GM23338 (cell line): Measurements from ENCODE around the gene REG1B. TPM values are rescaled to one million over a fixed set of nuclear protein-coding genes. Genes with fewer than 3 reads are reported as not detected.

ENCODE experiments used
- ATAC-seq: fragments of 200-7000 bp; cut with Tn5 transposase; 3 replicates; pipeline ENCODE4 v1.9.1; 2020
- DNase-seq: peaks from one replicate; pipeline ENCODE4 v3.0.0-alpha.2; 2015; ENCODE audit warnings: low spot score
- H2AFZ ChIP-seq: fragments of 200-600 bp; sonication (generic); 2 replicates; pipeline ENCODE4 v1.8.0; 2016; ENCODE audit warnings: antibody characterized with exemption, mild to moderate bottlenecking, moderate library complexity
- H3F3A ChIP-seq: fragments of 200-600 bp; sonication (generic); replicated peaks from 2 replicates; pipeline ENCODE4 v1.8.0; 2017; ENCODE audit warnings: antibody characterized with exemption, mixed run types, low read depth
- H3K27ac ChIP-seq: fragments of 200-600 bp; sonication (generic); 2 replicates; pipeline ENCODE4 v1.6.1; 2016; ENCODE audit warnings: low read depth
- H3K27me3 ChIP-seq: fragments of 200-600 bp; sonication (generic); 2 replicates; pipeline ENCODE4 v1.8.0; 2016; ENCODE audit warnings: mild to moderate bottlenecking, mixed run types, moderate library complexity; ENCODE audit not compliant: insufficient read depth
- H3K36me3 ChIP-seq: fragments of 200-600 bp; sonication (generic); 2 replicates; pipeline ENCODE4 v1.8.0; 2016; ENCODE audit warnings: mild to moderate bottlenecking; ENCODE audit not compliant: insufficient read depth
- H3K4me1 ChIP-seq: fragments of 200-600 bp; sonication (generic); 2 replicates; pipeline ENCODE4 v1.8.0; 2016; ENCODE audit warnings: mild to moderate bottlenecking, moderate library complexity; ENCODE audit not compliant: insufficient read depth
- H3K4me2 ChIP-seq: fragments of 200-600 bp; sonication (generic); 2 replicates; pipeline ENCODE4 v1.7.1; 2017; ENCODE audit warnings: mixed run types
- H3K4me3 ChIP-seq: fragments of 200-600 bp; sonication (generic); 2 replicates; pipeline ENCODE4 v1.6.1; 2016; ENCODE audit warnings: mixed run types
- H3K79me2 ChIP-seq: fragments of 200-600 bp; sonication (generic); replicated peaks from 2 replicates; pipeline ENCODE4 v1.8.0; 2017; ENCODE audit warnings: mild to moderate bottlenecking; ENCODE audit not compliant: insufficient read depth
- H3K9me2 ChIP-seq: fragments of 200-600 bp; sonication (generic); 2 replicates; pipeline ENCODE4 v1.8.0; 2017; ENCODE audit not compliant: insufficient read depth
- H4K20me1 ChIP-seq: fragments of 200-600 bp; sonication (generic); replicated peaks from 2 replicates; pipeline ENCODE4 v1.8.0; 2017; ENCODE audit warnings: mild to moderate bottlenecking; ENCODE audit not compliant: insufficient read depth
- H3K27ac Mint-ChIP-seq: 2 replicates; pipeline ENCODE4 v1.8.0; 2020; ENCODE audit warnings: inconsistent platforms, mild to moderate bottlenecking, moderate library complexity, mixed read lengths
- H3K27me3 Mint-ChIP-seq: 3 replicates; pipeline ENCODE4 v1.8.0; 2022; ENCODE audit warnings: low read depth, mild to moderate bottlenecking, moderate library complexity, mixed read lengths, inconsistent platforms; ENCODE audit not compliant: insufficient read depth, poor library complexity
- H3K36me3 Mint-ChIP-seq: 3 replicates; pipeline ENCODE4 v1.8.0; 2021; ENCODE audit warnings: low read depth, mild to moderate bottlenecking, inconsistent platforms, moderate library complexity, mixed read lengths
- H3K4me1 Mint-ChIP-seq: 3 replicates; pipeline ENCODE4 v1.8.0; 2020; ENCODE audit warnings: mild to moderate bottlenecking, inconsistent platforms, mixed read lengths
- H3K4me3 Mint-ChIP-seq: 3 replicates; pipeline ENCODE4 v1.8.0; 2021; ENCODE audit warnings: moderate library complexity, mild to moderate bottlenecking, inconsistent platforms, mixed read lengths
- H3K9me3 Mint-ChIP-seq: 3 replicates; pipeline ENCODE4 v1.8.0; 2020; ENCODE audit warnings: moderate library complexity, mild to moderate bottlenecking, inconsistent platforms, mixed read lengths
- CTCF ChIP-seq, 2 experiments: fragments of 200-600 bp in 1 of 2; sonication (generic) in 1 of 2; conservative IDR thresholded peaks; 2 replicates each; pipeline versions ENCODE4 v1.5.1 to v1.6.1; 2016 to 2017; ENCODE audit warnings: antibody characterized with exemption in 2 of 2, low read depth in 2 of 2, mild to moderate bottlenecking in 2 of 2, moderate library complexity in 1 of 2
- ETS1 ChIP-seq: IDR thresholded peaks from 2 replicates; pipeline ENCODE4 v1.6.1; 2016; ENCODE audit warnings: antibody characterized with exemption
- EZH2phosphoT487 ChIP-seq: fragments of 200-600 bp; sonication (generic); IDR thresholded peaks from one replicate; pipeline ENCODE4 v1.8.1; 2018; ENCODE audit warnings: antibody characterized with exemption; ENCODE audit not compliant: unreplicated experiment
- ZNF114 ChIP-seq: fragments of 250-450 bp; sonication (Bioruptor Pico); IDR thresholded peaks from 2 replicates; pipeline ENCODE4 v1.5.0; 2020; ENCODE audit warnings: mild to moderate bottlenecking, moderate library complexity
- ZNF331 ChIP-seq: fragments of 250-450 bp; sonication (Bioruptor Pico); IDR thresholded peaks from 2 replicates; pipeline ENCODE4 v1.5.0; 2020; ENCODE audit warnings: low read depth, mild to moderate bottlenecking, moderate library complexity
- ZNF462 ChIP-seq: fragments of 250-450 bp; sonication (Bioruptor Pico); IDR thresholded peaks from 2 replicates; pipeline ENCODE4 v1.5.0; 2020; ENCODE audit warnings: mild to moderate bottlenecking, moderate library complexity
- polyA plus RNA-seq: library from polyadenylated mRNA; unstranded; fragments of >200 nt; fragmentation: Nextera tagmentation; extraction: Ambion mirVana; gene quantifications from 2 replicates; pipeline ENCODE4 v1.2.1, GENCODE V29; 2016
- total RNA-seq: library from RNA; depleted of rRNA; stranded (reverse); fragments of >200 nt; shearing (Covaris generic); gene quantifications from 2 replicates; pipeline ENCODE4 v1.2.3, GENCODE V29; 2014

Gene REG1B
- total and polyA plus RNA-seq, 2 experiments from 2014 or later = not detected

- TF ChIP-seq ZNF462 (no peak), ZNF331 (no peak), CTCF (conservative IDR thresholded peaks at IDR 0.05; ENCODE audit: low read depth in 2 of 2) (no peak), EZH2phosphoT487 (no peak), ETS1 (no peak)
These were observed 13.2 kb upstream of the REG1B start (continued) for GRCh38 chr2:79101024-79101423.

- no peaks in the 10 kb centered on the region for H3K4me1 Mint-ChIP-seq
- H3K27me3 Mint-ChIP-seq = peaks cover 4% of the 10 kb centered on the region
- DNase-seq (no peak), ATAC-seq (no peak)
- Histone ChIP-seq H3K9me2 (0 out of 2 replicates have a peak, but pooled peaks cover 5% of the 10 kb centered on the region), H3K4me3 (no peak overlapping the region), H3K36me3 (no peaks in the 10 kb centered on the region), H3K27ac (no peak overlapping the region), H3K4me2 (no peak overlapping the region), H2AFZ (no peak overlapping the region), H3K79me2 (no peaks in the 10 kb centered on the region), H3K27me3 (no peaks in the 10 kb centered on the region), H3F3A (no peaks in the 10 kb centered on the region), H4K20me1 (no peaks in the 10 kb centered on the region), H3K4me1 (no peaks in the 10 kb centered on the region)
- H3K9me3 Mint-ChIP-seq = peaks cover 13% of the 10 kb centered on the region
- no peak overlapping the region for H3K27ac Mint-ChIP-seq
- H3K4me3 Mint-ChIP-seq = no peak overlapping the region
- H3K36me3 Mint-ChIP-seq = peaks cover 8% of the 10 kb centered on the region; the same call in 2 of the 3 replicates
- TF ChIP-seq ETS1 = no peak
- no peak for TF ChIP-seq ZNF114 (CRISPR knock-in tag)
These were observed 12.5 kb upstream of the REG1B start for GRCh38 chr2:79100285-79100684.
